ENCODE data around the gene PLXNA1.

GRCh38 chr3:127005864-127006500, 23.1 kb downstream of the PLXNA1 start:
- TF ChIP-seq CTCF (conservative IDR thresholded peaks at IDR 0.05; ENCODE audit: low read depth in 2 of 2): no peak
- TF ChIP-seq POLR2AphosphoS5 (IDR thresholded peaks at IDR 0.05; ENCODE audit: low read depth): no peak
- no peak for TF ChIP-seq ETS1 (IDR thresholded peaks at IDR 0.05)
- no peak for TF ChIP-seq EZH2 (IDR thresholded peaks at IDR 0.05; ENCODE audit: low read depth, unreplicated experiment)
- TF ChIP-seq EZH2phosphoT487 (IDR thresholded peaks at IDR 0.05; ENCODE audit: unreplicated experiment): no peak
- TF ChIP-seq NANOG (IDR thresholded peaks at IDR 0.05; ENCODE audit: borderline replicate concordance): no peak

Data from GM23338 (cell line).